Kasumi-1 (cell line): Measurements from ENCODE around the gene ZBTB20.

Source experiments
- DNase-seq, 2 experiments: peaks; one replicate each; lab custom pipeline; 2025; lab: John Stamatoyannopoulos, UW

The ZBTB20 gene

GRCh38 chr3:114624571-114625181 lies 522.4 kb downstream of the ZBTB20 start:
- no peak for DNase-seq

GRCh38 chr3:114624047-114624445 lies 523.0 kb downstream of the ZBTB20 start:
- no peak for DNase-seq

- DNase-seq: no peak
Observed at GRCh38 chr3:114623420-114624046, 523.6 kb downstream of the ZBTB20 start.

- DNase-seq: no peak
Observed at GRCh38 chr3:114622001-114622400, 525.1 kb downstream of the ZBTB20 start.

- no peak for DNase-seq
Observed at GRCh38 chr3:114619771-114620170, 527.3 kb downstream of the ZBTB20 start.

- DNase-seq: no peak
Observed at GRCh38 chr3:114615523-114616085, 531.5 kb downstream of the ZBTB20 start.

GRCh38 chr3:114609973-114610630 lies 537.0 kb downstream of the ZBTB20 start:
- no peak for DNase-seq

- DNase-seq: no peak
Observed at GRCh38 chr3:114608293-114608692, 538.8 kb downstream of the ZBTB20 start.

- DNase-seq: no peak
Observed at GRCh38 chr3:114606336-114606735, 540.8 kb downstream of the ZBTB20 start.

GRCh38 chr3:114600571-114600970 lies 546.5 kb downstream of the ZBTB20 start:
- DNase-seq: no peak

GRCh38 chr3:114597871-114598270 lies 549.2 kb downstream of the ZBTB20 start:
- DNase-seq: no peak

- no peak for DNase-seq
Observed at GRCh38 chr3:114597012-114597411, 550.1 kb downstream of the ZBTB20 start.

GRCh38 chr3:114596147-114596546 lies 550.9 kb downstream of the ZBTB20 start:
- no peak for DNase-seq

- DNase-seq: no peak
Observed at GRCh38 chr3:114595522-114596028, 551.5 kb downstream of the ZBTB20 start.

- DNase-seq: no peak
Observed at GRCh38 chr3:114590309-114591047, 556.6 kb downstream of the ZBTB20 start.

GRCh38 chr3:114587986-114588385 lies 559.1 kb downstream of the ZBTB20 start:
- no peak for DNase-seq

GRCh38 chr3:114586119-114586518 lies 561.0 kb downstream of the ZBTB20 start:
- no peak for DNase-seq

GRCh38 chr3:114585687-114586086 lies 561.4 kb downstream of the ZBTB20 start:
- no peak for DNase-seq

GRCh38 chr3:114584734-114585371 lies 562.2 kb downstream of the ZBTB20 start:
- DNase-seq: no peak

- DNase-seq: no peak
Observed at GRCh38 chr3:114582929-114583328, 564.2 kb downstream of the ZBTB20 start.

- no peak for DNase-seq
Observed at GRCh38 chr3:114572364-114573062, 574.6 kb downstream of the ZBTB20 start.
